Heart left ventricle (tissue), 16 donors: ENCODE measurements around the gene CELA1. TPM values are rescaled to one million over a fixed set of nuclear protein-coding genes. Genes with fewer than 3 reads are reported as not detected.

Experiments used
- ATAC-seq, 4 donors: fragments of 200-7000 bp; cut with Tn5 transposase; one replicate each; pipeline ENCODE4 v1.9.1; 2020 to 2022; ENCODE audit warnings: moderate library complexity in 4 of 4, mild to moderate bottlenecking in 3 of 4, moderate number of reproducible peaks in 1 of 4
- DNase-seq, 5 donors: peaks; one replicate each; pipeline ENCODE4 v3.0.0-alpha.2; 2020
- H3K27ac ChIP-seq, 12 donors: fragments of 200-600 bp; sonication (generic) in 4 of 12; one replicate each; pipeline versions ENCODE4 v1.5.0 to v1.8.0; 2016 to 2022; ENCODE audit warnings: mild to moderate bottlenecking in 2 of 12
- H3K27me3 ChIP-seq, 9 donors: fragments of 200-600 bp; sonication (generic) in 2 of 9; one replicate each; pipeline versions ENCODE4 v1.5.1 to v1.8.0; 2016 to 2022; ENCODE audit warnings: mild to moderate bottlenecking in 3 of 9
- H3K36me3 ChIP-seq, 9 donors: fragments of 200-600 bp; sonication (generic) in 2 of 9; one replicate each; pipeline versions ENCODE4 v1.5.0 to v1.8.0; 2018 to 2022; ENCODE audit warnings: mild to moderate bottlenecking in 2 of 9
- H3K4me1 ChIP-seq, 12 donors: fragments of 200-600 bp; sonication (generic) in 4 of 12; one replicate each; pipeline versions ENCODE4 v1.5.0 to v1.8.0; 2016 to 2022; ENCODE audit warnings: mild to moderate bottlenecking in 3 of 12
- H3K4me3 ChIP-seq, 12 donors: fragments of 200-600 bp; sonication (generic) in 4 of 12; one replicate each; pipeline versions ENCODE4 v1.5.0 to v1.8.0; 2017 to 2022; ENCODE audit warnings: mild to moderate bottlenecking in 9 of 12, moderate library complexity in 4 of 12
- H3K9me3 ChIP-seq, 12 donors: fragments of 200-600 bp; sonication (generic) in 4 of 12; one replicate each; pipeline versions ENCODE4 v1.5.0 to v1.8.0; 2016 to 2022; ENCODE audit warnings: mild to moderate bottlenecking in 1 of 12
- POLR2A ChIP-seq, 2 donors: fragments of 450-650 bp; IDR thresholded peaks; one replicate each; pipeline ENCODE4 v1.6.1; 2017; ENCODE audit warnings: antibody characterized with exemption in 2 of 2, mild to moderate bottlenecking in 2 of 2, moderate library complexity in 2 of 2
- WGBS, 4 donors: extraction: QIAGEN DNeasy Blood & Tissue Kit in 2 of 4; methylation state at CpG; one replicate each; pipeline versions ENCODE4 v1.1.5 to v1.1.7; 2013 to 2018; 5-methylcytosine and 5-hydroxymethylcytosine counted together
- intact Hi-C, 10 donors: fragments of 100-400 bp; cut with DNase I; formaldehyde crosslinking; loops; one replicate each; pipeline versions ENCODE4 v1.11.1 to v1.14.2; 2022
- polyA plus RNA-seq, 2 donors: library from polyadenylated mRNA; stranded (reverse); fragments of 200-250 nt; gene quantifications; one replicate each; pipeline ENCODE4 v1.2.3, GENCODE V29; 2013
- total RNA-seq, 9 donors: library from RNA; depleted of rRNA in 2 of 9; stranded (reverse); fragments of >200 nt in 2 of 9; fragmentation: NEBNext Ultra II Directional in 3 of 9; extraction: Animal tissue kit (Norgen Biotek cat#: 25700) in 3 of 9; gene quantifications; one replicate each; pipeline versions ENCODE4 v1.1.0 to v1.2.4, GENCODE V29; 2016 to 2023
- TF ChIP-seq, protein P1 (sequence below), 12 donors: fragments of 200-600 bp; sonication (generic) in 4 of 12; IDR thresholded peaks; one replicate each; pipeline versions ENCODE4 v1.5.0 to v1.8.0; 2018 to 2022; ENCODE audit warnings: antibody characterized with exemption in 12 of 12, mild to moderate bottlenecking in 5 of 12
- donor health status: ischemic (EF 13 %, LVEDD 7.1; RV severe dilation, severe dysfunction).
- donor health status: healthy with polysubstance abuse.
- donor health status: DM: no; HTN: yes; CAD: no.
- donor health status: DM: no; HTN: no; CAD: no.
- donor health status: ischemic (EF 25% LVEDD 6.9; RV normal size, moderate dysfunction).
- donor health status: ischemic (EF 25% LVEDD 5.7; RV mildly dilated, moderate dysfunction).
- donor health status: healthy.
- donor health status: DM: yes; HTN: yes; CAD: no.
- donor health status: ischemic (EF 35%, LVEDD 5.7; RV mildly dilated, moderate dysfunction).
- donor health status: nonischemic (EF 11% LVEDD 7.7; RV severe dilation, severe dysfunction).
- donor health status: DM: yes; HTN: yes; CAD: no.
- donor health status: PGD.
- donor health status: ischemic (EF 29% LVEDD 5.4; RV normal size, mild dysfunction).
- donor health status: nonischemic (EF 23%, LVEDD 6.1; RV moderate dilation, normal function).

The CELA1 gene
- total and polyA plus RNA-seq, 11 donors, result not detected

DNA sequence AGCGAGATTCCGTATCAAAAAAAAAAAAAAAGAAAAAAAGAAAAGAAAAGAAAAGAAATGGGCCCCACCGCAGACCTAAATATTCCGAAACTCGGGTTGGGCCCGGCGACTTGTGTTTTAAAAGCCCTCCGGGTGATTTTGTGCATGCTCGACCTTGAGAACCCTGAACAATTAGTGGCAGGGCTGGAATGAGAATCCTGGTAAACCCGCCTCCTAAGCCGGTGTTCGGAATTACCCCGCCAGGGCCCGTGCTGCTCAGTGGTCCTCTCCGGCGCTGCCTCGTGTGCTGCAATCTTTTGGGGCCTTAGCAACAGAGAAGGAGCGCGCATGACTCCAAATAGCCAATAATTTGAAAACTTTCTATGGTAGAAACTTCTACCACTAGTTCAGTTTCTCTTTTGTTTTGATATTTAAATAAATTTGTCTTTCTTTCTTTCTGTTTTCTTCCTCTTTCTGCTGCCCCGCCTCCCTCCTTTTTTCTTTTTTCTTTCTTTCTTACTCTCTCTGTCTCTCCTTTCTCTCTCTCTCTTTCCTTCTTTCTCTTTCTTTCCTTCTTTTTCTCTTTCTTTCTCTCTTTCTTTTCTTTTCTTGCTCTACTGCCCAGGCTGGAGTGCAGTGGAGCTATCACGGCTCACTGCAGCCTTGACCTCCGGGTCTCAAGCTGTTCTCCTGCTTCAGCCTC, 46.2 kb upstream of the CELA1 start:
- H3K9me3 ChIP-seq, result no peaks in the 10 kb centered on the region
- WGBS, 4 donors, result 64 to 74% (median 70%) methylated on average over 22 of the region's 22 CpGs
- ATAC-seq (no peak), DNase-seq (no peak)
- no peak for TF ChIP-seq POLR2A (IDR thresholded peaks at IDR 0.05)
- TF ChIP-seq, protein P1, sequence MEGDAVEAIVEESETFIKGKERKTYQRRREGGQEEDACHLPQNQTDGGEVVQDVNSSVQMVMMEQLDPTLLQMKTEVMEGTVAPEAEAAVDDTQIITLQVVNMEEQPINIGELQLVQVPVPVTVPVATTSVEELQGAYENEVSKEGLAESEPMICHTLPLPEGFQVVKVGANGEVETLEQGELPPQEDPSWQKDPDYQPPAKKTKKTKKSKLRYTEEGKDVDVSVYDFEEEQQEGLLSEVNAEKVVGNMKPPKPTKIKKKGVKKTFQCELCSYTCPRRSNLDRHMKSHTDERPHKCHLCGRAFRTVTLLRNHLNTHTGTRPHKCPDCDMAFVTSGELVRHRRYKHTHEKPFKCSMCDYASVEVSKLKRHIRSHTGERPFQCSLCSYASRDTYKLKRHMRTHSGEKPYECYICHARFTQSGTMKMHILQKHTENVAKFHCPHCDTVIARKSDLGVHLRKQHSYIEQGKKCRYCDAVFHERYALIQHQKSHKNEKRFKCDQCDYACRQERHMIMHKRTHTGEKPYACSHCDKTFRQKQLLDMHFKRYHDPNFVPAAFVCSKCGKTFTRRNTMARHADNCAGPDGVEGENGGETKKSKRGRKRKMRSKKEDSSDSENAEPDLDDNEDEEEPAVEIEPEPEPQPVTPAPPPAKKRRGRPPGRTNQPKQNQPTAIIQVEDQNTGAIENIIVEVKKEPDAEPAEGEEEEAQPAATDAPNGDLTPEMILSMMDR (IDR thresholded peaks at IDR 0.05), result no peak
- no peaks in the 10 kb centered on the region for H3K36me3 ChIP-seq
- peak overlapping the region in 9 of 12 donors; percentile 15 to 83 (median 57) for H3K4me3 ChIP-seq
- intact Hi-C loops, result no loop called here
- H3K27ac ChIP-seq, result peak overlapping the region in 1 of 12 donors; percentile 90
- peaks cover 0 to 39% (median 14%) of the 10 kb centered on the region in 9 donors for H3K27me3 ChIP-seq
- H3K4me1 ChIP-seq, result peaks cover 0 to 73% (median 7%) of the 10 kb centered on the region in 12 donors

DNA sequence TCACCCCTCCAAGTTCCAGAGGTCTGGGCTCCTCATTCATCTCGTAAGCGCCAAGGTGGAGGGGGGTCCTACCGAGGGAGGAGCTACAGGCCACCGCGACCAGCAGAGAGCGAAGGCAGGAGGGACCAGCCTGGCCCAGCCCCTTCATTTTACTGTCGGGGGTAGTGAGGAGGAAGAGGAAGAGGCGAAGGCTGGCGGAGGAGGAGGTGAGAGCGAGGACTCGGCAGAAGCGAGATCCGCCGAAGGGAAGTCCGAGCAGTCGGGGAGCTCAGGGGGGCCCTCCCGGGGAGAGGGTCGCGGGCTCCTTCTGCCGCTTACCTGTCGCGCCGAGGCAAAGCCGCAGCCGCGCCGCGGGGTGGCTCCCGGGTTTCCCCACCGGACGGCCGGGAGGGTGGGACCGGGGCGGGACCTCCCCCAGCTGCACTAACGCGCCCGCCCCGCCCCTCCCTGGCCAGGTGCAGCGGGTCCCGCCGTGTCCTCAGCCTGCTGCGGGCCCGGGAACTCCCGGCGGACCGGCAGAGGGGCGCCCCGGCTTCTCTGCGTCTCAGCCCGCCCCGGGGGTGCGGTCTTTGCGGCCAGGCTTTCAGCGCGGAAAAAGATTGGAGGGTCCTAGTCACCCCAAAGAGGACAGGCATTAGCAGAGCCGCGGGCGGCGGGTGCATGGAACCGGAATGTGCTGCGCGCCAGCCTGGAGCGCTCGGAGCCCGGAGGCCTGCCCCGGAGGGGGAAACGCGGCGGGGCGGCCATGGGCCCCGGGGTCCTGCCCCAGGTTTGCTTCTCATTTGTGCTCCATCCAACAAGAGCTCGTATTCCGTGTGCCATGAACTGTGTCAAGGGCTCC, 45.0 kb upstream of the CELA1 start, which contains the start of gene GALNT6:
GALNT6 (minus strand) TSS at position 124 of the 841 bp plus-strand sequence. CDS start 11,625 bp downstream, outside the sequence.
- peak within 1 kb of the TSS in 6 of 12 donors; percentile 3 to 90 (median 13) for H3K27ac ChIP-seq
- H3K36me3 ChIP-seq, result no peaks in the 10 kb centered on the region
- H3K9me3 ChIP-seq, result no peaks in the 10 kb centered on the region
- peaks cover 0 to 39% (median 14%) of the 10 kb centered on the region in 9 donors for H3K27me3 ChIP-seq
- 1 to 3% (median 2%) methylated on average over 32 to 73 of the region's 73 CpGs for WGBS, 4 donors
- DNase-seq (peak in 3 of 5 donors; percentile 36 to 76 (median 37)), ATAC-seq (peak in 3 of 4 donors; percentile 17 to 52 (median 51))
- TF ChIP-seq, protein P1 (IDR thresholded peaks at IDR 0.05), result no peak
- TF ChIP-seq POLR2A (IDR thresholded peaks at IDR 0.05), result no peak
- peak within 1 kb of the TSS; percentile 48 to 83 (median 56) for H3K4me3 ChIP-seq
- intact Hi-C loops, result no loop called here
- peaks cover 0 to 78% (median 7%) of the 10 kb centered on the region in 12 donors for H3K4me1 ChIP-seq

DNA sequence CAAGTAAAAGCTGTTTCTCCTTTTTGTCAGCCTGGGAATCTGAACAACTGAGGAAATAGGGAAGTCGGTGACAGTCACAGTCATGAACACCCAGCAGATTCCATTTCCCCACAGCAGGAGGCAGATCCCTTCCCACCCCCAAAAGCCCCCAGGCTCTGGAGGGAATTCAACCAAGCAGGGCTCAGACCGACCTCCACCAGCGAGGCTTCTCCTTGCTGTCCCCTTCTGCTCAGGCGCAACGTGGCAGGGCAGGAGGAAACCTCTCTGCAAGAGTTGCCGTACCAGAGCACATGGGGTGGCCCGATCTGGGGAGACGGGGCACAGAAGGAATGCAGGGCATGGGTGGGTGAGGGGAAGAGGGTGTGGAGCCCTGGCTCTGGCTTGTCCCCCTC, 44.4 kb upstream of the CELA1 start:
- TF ChIP-seq, protein P1 (IDR thresholded peaks at IDR 0.05), result no peak
- no peak for TF ChIP-seq POLR2A (IDR thresholded peaks at IDR 0.05)
- Histone ChIP-seq H3K4me1 (peaks cover 0 to 74% (median 7%) of the 10 kb centered on the region in 12 donors), H3K9me3 (no peaks in the 10 kb centered on the region), H3K27me3 (peaks cover 0 to 39% (median 14%) of the 10 kb centered on the region in 9 donors), H3K27ac (peak overlapping the region in 5 of 12 donors; percentile 3 to 90 (median 7)), H3K4me3 (peak overlapping the region in 11 of 12 donors; percentile 50 to 83 (median 56)), H3K36me3 (no peaks in the 10 kb centered on the region)
- intact Hi-C loops, result no loop called here
- WGBS, 4 donors, result 15 to 29% (median 22%) methylated on average over 4 to 8 of the region's 8 CpGs
- peak in 1 of 5 donors; percentile 35 for DNase-seq
- peak in 3 of 4 donors; percentile 2 to 37 (median 13) for ATAC-seq

DNA sequence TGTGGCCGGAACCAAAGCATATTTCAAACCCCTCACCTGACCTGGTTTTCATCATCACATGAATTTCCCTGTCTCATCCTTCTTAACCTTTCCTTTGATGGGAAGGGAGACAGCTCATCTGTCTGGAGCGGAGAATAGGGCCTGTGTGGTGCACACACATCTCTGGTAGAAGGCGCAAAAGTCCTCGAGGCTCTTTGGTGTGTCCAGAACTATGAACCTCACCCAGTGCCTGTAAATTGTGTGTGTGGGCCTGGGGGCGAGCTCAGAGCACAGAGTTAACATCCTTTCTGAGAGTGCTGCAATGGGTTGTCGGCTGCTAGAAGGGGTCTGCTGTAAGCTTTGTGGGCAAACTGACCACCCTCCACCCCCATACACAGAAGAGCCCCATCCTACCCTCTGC, 44.0 kb upstream of the CELA1 start:
- H3K27ac ChIP-seq, result peak overlapping the region in 1 of 12 donors; percentile 90
- H3K4me3 ChIP-seq, result peak overlapping the region in 2 of 12 donors; percentile 68 to 83
- no peaks in the 10 kb centered on the region for H3K9me3 ChIP-seq
- ATAC-seq, result no peak
- intact Hi-C loops, result no loop called here
- TF ChIP-seq POLR2A (IDR thresholded peaks at IDR 0.05), result no peak
- TF ChIP-seq, protein P1 (IDR thresholded peaks at IDR 0.05), result no peak
- WGBS, 4 donors, result 86 to 89% (median 87%) methylated on average over 5 to 6 of the region's 6 CpGs
- peaks cover 0 to 37% (median 14%) of the 10 kb centered on the region in 9 donors for H3K27me3 ChIP-seq
- H3K36me3 ChIP-seq, result no peaks in the 10 kb centered on the region
- H3K4me1 ChIP-seq, result peaks cover 0 to 70% (median 7%) of the 10 kb centered on the region in 12 donors
- DNase-seq, result no peak
